BE2C (cell line): ENCODE measurements around the gene STAMBPL1.
A peak's percentile ranks its signal among the peaks of the same experiment; 100 is the strongest.

ENCODE experiments used
- DNase-seq: peaks from one replicate; pipeline ENCODE4 v3.0.0-alpha.2; 2020
- H3K27me3 ChIP-seq: fragments of 250-450 bp; sonication (Bioruptor Pico); 2 replicates; pipeline ENCODE4 v1.5.1; 2020; ENCODE audit warnings: mild to moderate bottlenecking
- H3K36me3 ChIP-seq: fragments of 250-450 bp; sonication (Bioruptor Pico); 2 replicates; pipeline ENCODE4 v1.5.1; 2020; ENCODE audit warnings: mild to moderate bottlenecking
- H3K4me1 ChIP-seq: fragments of 250-450 bp; sonication (Bioruptor Pico); 2 replicates; pipeline ENCODE4 v1.5.1; 2020
- H3K4me3 ChIP-seq: 2 replicates; pipeline ENCODE4 v1.5.1; 2011; ENCODE audit warnings: low read depth, low read length
- H3K9me3 ChIP-seq: fragments of 250-450 bp; sonication (Bioruptor Pico); 2 replicates; pipeline ENCODE4 v1.5.1; 2020
- CTCF ChIP-seq: IDR thresholded peaks from 2 replicates; pipeline ENCODE4 v1.5.1; 2012; ENCODE audit warnings: mild to moderate bottlenecking, low read depth, low read length

The STAMBPL1 gene

GRCh38 chr10:88893611-88894010, 13.6 kb downstream of the STAMBPL1 start:
- TF ChIP-seq CTCF, result no peak
- no peak for DNase-seq
- H3K4me1 ChIP-seq, result peaks cover 11% of the 10 kb centered on the region
- H3K4me3 ChIP-seq, result no peak overlapping the region
- no peaks in the 10 kb centered on the region for H3K36me3 ChIP-seq
- no peaks in the 10 kb centered on the region for H3K27me3 ChIP-seq
- no peaks in the 10 kb centered on the region for H3K9me3 ChIP-seq

GRCh38 chr10:88895250-88895649, 15.2 kb downstream of the STAMBPL1 start:
- Histone ChIP-seq H3K4me3 (no peak overlapping the region), H3K27me3 (no peaks in the 10 kb centered on the region), H3K9me3 (no peaks in the 10 kb centered on the region), H3K36me3 (no peaks in the 10 kb centered on the region), H3K4me1 (peaks cover 11% of the 10 kb centered on the region)
- 0 out of 2 replicates have a peak, but pooled peaks have one; percentile 3 for TF ChIP-seq CTCF
- DNase-seq, result no peak

GRCh38 chr10:88896372-88896993, 16.4 kb downstream of the STAMBPL1 start:
- no peak for DNase-seq
- Histone ChIP-seq H3K27me3 (no peaks in the 10 kb centered on the region), H3K9me3 (no peaks in the 10 kb centered on the region), H3K4me1 (peaks cover 19% of the 10 kb centered on the region), H3K36me3 (no peaks in the 10 kb centered on the region), H3K4me3 (no peak overlapping the region)
- TF ChIP-seq CTCF, result no peak

- Histone ChIP-seq H3K9me3 (no peaks in the 10 kb centered on the region), H3K4me1 (peaks cover 19% of the 10 kb centered on the region), H3K27me3 (no peaks in the 10 kb centered on the region), H3K36me3 (no peaks in the 10 kb centered on the region), H3K4me3 (no peak overlapping the region)
- no peak for DNase-seq
- no peak for TF ChIP-seq CTCF
Observed at GRCh38 chr10:88896994-88897853, 17.2 kb downstream of the STAMBPL1 start.

GRCh38 chr10:88898727-88899126, 18.7 kb downstream of the STAMBPL1 start:
- H3K9me3 ChIP-seq, result no peaks in the 10 kb centered on the region
- peaks cover 3% of the 10 kb centered on the region for H3K36me3 ChIP-seq
- no peak for TF ChIP-seq CTCF
- H3K4me3 ChIP-seq, result no peak overlapping the region
- no peaks in the 10 kb centered on the region for H3K27me3 ChIP-seq
- no peak for DNase-seq
- H3K4me1 ChIP-seq, result peaks cover 19% of the 10 kb centered on the region

GRCh38 chr10:88899886-88900285, 19.8 kb downstream of the STAMBPL1 start:
- DNase-seq, result no peak
- H3K4me3 ChIP-seq, result no peak overlapping the region
- H3K9me3 ChIP-seq, result no peaks in the 10 kb centered on the region
- peaks cover 6% of the 10 kb centered on the region for H3K36me3 ChIP-seq
- H3K4me1 ChIP-seq, result peaks cover 19% of the 10 kb centered on the region
- H3K27me3 ChIP-seq, result no peaks in the 10 kb centered on the region
- no peak for TF ChIP-seq CTCF
